ENCODE measurements around the gene C14orf180. TPM values are rescaled to one million over a fixed set of nuclear protein-coding genes. Genes with fewer than 3 reads are reported as not detected.

The C14orf180 gene
- total RNA-seq, 4 donors from 2014 or later = 25.8 to 57.8 (median 35.4) TPM

DNA sequence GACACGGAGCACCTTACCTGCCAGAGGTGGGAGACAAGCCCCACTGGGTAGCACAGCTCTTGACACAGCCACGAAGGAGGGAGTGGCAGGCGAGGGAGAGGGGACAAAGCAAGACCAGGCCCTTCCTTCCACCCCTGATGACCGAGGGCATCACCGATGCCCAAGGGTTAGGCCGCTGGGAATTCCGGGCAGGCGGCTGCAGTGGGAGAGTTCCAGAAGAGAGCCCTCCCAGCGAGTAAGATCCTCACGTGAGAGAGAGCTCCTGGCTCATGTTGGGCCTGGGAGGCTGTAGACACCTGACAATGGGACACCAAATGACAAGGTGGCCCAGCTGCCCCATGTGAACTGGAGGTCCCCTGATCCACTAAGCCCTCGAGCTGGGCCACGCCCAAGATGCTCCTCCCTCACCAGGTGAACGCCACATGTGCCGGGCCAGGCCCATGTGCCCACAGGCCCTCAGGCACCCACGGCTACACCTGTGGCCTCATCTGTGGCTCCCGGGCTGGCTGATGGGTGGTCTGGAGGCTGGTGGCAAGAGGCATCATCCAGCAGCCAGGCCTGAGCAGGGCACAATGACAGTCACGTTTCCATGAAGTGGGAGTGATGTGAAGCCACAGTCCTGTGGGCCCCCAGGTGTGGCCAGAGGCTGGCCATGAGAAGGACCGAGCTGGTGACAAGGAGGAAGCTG is 32.1 kb upstream of the C14orf180 start:
- TF ChIP-seq, protein P1, sequence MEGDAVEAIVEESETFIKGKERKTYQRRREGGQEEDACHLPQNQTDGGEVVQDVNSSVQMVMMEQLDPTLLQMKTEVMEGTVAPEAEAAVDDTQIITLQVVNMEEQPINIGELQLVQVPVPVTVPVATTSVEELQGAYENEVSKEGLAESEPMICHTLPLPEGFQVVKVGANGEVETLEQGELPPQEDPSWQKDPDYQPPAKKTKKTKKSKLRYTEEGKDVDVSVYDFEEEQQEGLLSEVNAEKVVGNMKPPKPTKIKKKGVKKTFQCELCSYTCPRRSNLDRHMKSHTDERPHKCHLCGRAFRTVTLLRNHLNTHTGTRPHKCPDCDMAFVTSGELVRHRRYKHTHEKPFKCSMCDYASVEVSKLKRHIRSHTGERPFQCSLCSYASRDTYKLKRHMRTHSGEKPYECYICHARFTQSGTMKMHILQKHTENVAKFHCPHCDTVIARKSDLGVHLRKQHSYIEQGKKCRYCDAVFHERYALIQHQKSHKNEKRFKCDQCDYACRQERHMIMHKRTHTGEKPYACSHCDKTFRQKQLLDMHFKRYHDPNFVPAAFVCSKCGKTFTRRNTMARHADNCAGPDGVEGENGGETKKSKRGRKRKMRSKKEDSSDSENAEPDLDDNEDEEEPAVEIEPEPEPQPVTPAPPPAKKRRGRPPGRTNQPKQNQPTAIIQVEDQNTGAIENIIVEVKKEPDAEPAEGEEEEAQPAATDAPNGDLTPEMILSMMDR (IDR thresholded peaks at IDR 0.05) = no peak
- ATAC-seq (ENCODE audit: low FRiP score) = no peak
- DNase-seq (ENCODE audit: low spot score) = peak; percentile 8

DNA sequence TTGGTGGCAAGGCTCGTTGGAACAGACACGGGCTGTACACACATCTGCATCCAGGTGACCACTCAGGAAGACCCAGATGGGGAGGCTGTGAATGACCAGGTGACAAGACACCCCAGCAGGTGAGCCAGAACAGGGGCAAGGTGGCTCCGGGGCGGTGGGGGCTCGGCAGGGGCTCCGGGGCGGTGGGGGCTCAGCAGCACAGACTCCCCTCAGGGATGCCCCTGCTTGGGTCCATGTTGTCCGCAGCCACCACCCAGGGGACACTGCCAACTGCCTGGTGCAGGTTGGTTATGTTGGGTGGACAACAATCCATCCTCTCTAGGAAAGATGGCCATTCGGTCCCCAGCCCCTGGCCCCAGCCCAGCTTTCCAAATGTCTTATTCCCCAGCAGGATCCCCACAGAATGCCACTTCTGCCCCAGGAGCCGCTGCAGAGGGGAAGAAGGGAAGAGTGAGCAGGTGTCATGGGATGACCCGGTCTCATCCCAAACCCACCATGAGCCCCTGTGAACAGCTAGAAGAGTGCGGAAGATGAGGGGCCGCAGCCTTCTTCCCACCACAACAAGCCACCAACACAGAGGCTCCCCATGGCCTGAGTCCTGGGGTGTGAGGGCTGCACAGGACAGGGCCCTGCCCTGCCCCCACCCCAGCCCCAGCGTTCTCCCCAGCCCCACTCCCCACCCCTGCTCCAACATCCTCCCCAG is 31.4 kb upstream of the C14orf180 start:
- ATAC-seq (ENCODE audit: low FRiP score) (no peak), DNase-seq (ENCODE audit: low spot score) (no peak)
- TF ChIP-seq, protein P1 (IDR thresholded peaks at IDR 0.05) = no peak

DNA sequence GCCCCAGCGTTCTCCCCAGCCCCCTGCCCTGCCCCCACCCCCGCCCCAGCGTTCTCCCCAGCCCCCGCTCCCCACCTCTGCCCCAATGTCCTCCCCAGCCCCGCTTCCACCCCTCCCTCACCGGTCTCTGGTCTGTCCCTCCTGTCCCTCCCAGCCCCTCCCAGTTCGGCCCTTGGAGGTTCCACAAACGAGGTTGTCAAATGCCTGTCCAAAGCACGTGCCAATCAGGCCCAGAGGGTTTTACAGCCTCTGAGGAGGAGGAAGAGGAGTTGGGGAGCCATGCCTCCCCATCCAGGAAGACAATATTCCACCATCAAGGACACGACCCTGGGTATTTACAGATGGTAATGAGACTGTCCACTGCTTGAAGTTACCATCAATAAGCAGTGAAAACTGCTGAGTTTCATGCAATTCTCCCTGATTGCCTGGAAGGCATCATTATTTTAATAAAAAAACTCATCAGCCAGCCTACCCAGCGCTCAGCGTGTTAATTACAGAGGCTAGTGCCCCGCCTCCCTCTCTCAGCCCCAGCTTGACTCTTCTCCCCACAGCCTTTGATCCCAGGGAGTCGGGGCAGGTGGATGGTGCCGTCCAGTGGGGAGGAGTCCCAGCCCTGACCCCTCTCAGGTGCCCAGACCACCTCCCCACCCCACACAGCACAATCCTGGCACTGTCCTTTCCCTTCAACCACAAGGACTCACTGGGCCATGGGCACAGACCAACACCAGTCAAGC is 30.6 kb upstream of the C14orf180 start:
- TF ChIP-seq, protein P1 (IDR thresholded peaks at IDR 0.05) = no peak
- ATAC-seq (ENCODE audit: low FRiP score) = no peak
- DNase-seq (ENCODE audit: low spot score) = no peak

DNA sequence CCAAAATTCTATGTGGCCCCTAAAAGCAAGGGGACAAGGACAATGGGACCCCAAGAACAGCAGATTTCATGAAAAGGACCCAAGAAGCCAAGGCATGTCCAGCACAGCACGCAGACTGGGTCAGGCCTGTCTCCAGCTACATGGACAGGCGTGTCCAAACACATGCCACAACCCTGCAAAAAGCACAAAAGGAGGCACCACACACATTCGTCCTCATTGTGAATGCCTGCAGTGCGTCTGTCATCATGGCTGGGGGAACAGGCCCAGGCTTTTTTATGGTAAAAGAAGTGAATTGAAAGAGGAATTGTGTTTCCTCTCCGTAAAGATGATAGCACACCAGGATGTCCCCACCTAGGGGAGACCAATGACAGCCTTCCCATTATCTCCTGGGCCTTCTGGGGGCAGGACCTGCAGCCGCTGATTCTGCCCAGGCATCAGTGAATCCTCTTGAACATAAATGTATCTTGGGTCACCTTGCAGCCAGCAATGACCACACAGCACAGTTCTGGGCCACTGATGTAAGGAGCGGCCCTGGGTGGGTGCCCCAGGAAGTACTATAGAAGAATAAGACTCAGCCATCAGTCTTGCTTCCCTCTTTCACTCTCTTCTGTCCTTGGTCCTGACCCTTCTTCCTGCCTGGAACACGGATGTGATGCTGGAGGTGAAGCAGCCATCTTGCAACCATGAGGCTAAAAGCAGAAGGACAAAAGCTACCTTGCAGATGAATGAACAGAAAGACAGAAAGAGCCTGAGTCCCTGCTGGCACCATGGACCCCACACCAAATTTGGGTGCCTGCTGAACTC is 29.8 kb upstream of the C14orf180 start:
- DNase-seq (ENCODE audit: low spot score) (peak; percentile 3), ATAC-seq (ENCODE audit: low FRiP score) (no peak)
- TF ChIP-seq, protein P1 (IDR thresholded peaks at IDR 0.05) = no peak

DNA sequence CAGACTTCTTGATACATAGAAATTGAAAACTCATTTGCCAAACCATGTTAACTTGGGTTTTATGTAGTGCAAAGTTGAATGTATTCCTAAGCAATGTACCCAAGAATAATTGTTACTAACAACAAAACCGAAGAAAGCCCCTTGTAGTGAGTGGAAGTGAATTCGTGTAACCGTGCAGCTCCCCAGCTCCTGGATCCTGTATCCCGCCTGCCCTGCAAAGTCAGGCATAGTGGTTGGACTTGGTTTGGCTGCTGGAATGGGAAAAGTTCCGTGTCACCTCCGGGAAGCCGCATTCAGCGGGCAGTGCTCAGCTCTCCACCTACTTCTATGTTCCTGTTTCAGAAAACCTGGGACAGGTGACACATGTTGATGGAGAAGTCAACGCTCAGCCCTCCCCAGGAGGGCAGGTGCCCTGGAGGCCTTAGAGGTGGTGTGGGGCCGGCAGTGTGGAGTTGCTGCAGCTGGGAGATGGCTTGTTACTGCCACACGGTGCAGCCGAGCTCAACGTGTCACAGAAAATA is 29.2 kb upstream of the C14orf180 start:
- peak; percentile 3 for DNase-seq (ENCODE audit: low spot score)
- TF ChIP-seq, protein P1 (IDR thresholded peaks at IDR 0.05) = no peak
- no peak for ATAC-seq (ENCODE audit: low FRiP score)

Data from omental fat pad (tissue), 4 donors.